Calu3 (cell line): ENCODE measurements around the gene RAB5B. TPM values are rescaled to one million over a fixed set of nuclear protein-coding genes. Genes with fewer than 3 reads are reported as not detected.
A peak's percentile ranks its signal among the peaks of the same experiment; 100 is the strongest.

Experiments
- Bru-seq: library from RNA; stranded (reverse); fragments of 400-500 nt; gene quantifications from one replicate; lab custom pipeline; 2021; lab: Mats Ljungman, UMichigan
- BruChase-seq, 2 experiments: library from RNA; stranded (reverse); fragments of 400-500 nt; gene quantifications; one replicate each; lab custom pipeline; 2021; lab: Mats Ljungman, UMichigan
- BruUV-seq: library from RNA; stranded (reverse); fragments of 400-500 nt; replicated peaks from 2 replicates; lab custom pipeline; 2021; lab: Mats Ljungman, UMichigan
- CTCF ChIA-PET: fragments of 300-600 bp; sonication (Branson Sonifier 250); formaldehyde crosslinking; loops from one replicate; lab custom pipeline; 2022; ENCODE audit warnings: antibody characterized with exemption; lab: Charles Lee
- DNase-seq: peaks from one replicate; pipeline ENCODE4 v3.0.0; 2022
- H3K27ac Mint-ChIP-seq: one replicate; pipeline ENCODE4 v1.8.0; 2022; ENCODE audit warnings: mixed read lengths; ENCODE audit not compliant: unreplicated experiment
- H3K27me3 Mint-ChIP-seq: one replicate; pipeline ENCODE4 v1.8.0; 2022; ENCODE audit warnings: mixed read lengths; ENCODE audit not compliant: unreplicated experiment
- H3K36me3 Mint-ChIP-seq: one replicate; pipeline ENCODE4 v1.8.0; 2022; ENCODE audit warnings: mild to moderate bottlenecking, moderate library complexity, mixed read lengths; ENCODE audit not compliant: insufficient read depth, unreplicated experiment
- H3K4me1 Mint-ChIP-seq: one replicate; pipeline ENCODE4 v1.8.0; 2022; ENCODE audit warnings: mild to moderate bottlenecking, low read depth, mixed read lengths; ENCODE audit not compliant: unreplicated experiment
- H3K4me3 Mint-ChIP-seq: one replicate; pipeline ENCODE4 v1.8.0; 2022; ENCODE audit warnings: mild to moderate bottlenecking, low read depth, moderate library complexity, mixed read lengths; ENCODE audit not compliant: unreplicated experiment
- H3K9me3 Mint-ChIP-seq: one replicate; pipeline ENCODE4 v1.8.0; 2022; ENCODE audit warnings: low read depth, mixed read lengths; ENCODE audit not compliant: unreplicated experiment
- intact Hi-C: fragments of 100-400 bp; cut with micrococcal nuclease; formaldehyde crosslinking; loops from one replicate; pipeline ENCODE4 v1.10.0; 2022; ENCODE audit not compliant: unreplicated experiment
- long read RNA-seq: library from polyadenylated mRNA; stranded (forward); transcript quantifications from one replicate; pipeline ENCODE4 v2.0.0, GENCODE V29; 2022
- total RNA-seq: library from RNA; stranded (reverse); gene quantifications from 2 replicates; pipeline ENCODE4 v1.2.3, GENCODE V29; 2022
- TF ChIP-seq, protein P1 (sequence below): fragments of 200-600 bp; IDR thresholded peaks from one replicate; pipeline ENCODE4 v1.8.0; 2022; ENCODE audit warnings: antibody characterized with exemption; ENCODE audit not compliant: unreplicated experiment

RAB5B gene
- total RNA-seq (84.7 and 91.6 TPM in 2 replicates), Bru-seq, nascent RNA (percentile 79 among the genes with signal in this experiment), BruChase-seq, experiment 1, labeled RNA remaining after a 6-hour chase (percentile 94 among the genes with signal in this experiment), BruChase-seq, experiment 2, labeled RNA remaining after a 2-hour chase (percentile 87 among the genes with signal in this experiment)
- long read RNA-seq, full-length matches to known transcripts: 59 of 79 reads
- long read RNA-seq, partial matches to known transcripts: 4 of 79 reads
- long read RNA-seq, other reads (novel, unspliced or antisense): 16 of 79 reads

DNA sequence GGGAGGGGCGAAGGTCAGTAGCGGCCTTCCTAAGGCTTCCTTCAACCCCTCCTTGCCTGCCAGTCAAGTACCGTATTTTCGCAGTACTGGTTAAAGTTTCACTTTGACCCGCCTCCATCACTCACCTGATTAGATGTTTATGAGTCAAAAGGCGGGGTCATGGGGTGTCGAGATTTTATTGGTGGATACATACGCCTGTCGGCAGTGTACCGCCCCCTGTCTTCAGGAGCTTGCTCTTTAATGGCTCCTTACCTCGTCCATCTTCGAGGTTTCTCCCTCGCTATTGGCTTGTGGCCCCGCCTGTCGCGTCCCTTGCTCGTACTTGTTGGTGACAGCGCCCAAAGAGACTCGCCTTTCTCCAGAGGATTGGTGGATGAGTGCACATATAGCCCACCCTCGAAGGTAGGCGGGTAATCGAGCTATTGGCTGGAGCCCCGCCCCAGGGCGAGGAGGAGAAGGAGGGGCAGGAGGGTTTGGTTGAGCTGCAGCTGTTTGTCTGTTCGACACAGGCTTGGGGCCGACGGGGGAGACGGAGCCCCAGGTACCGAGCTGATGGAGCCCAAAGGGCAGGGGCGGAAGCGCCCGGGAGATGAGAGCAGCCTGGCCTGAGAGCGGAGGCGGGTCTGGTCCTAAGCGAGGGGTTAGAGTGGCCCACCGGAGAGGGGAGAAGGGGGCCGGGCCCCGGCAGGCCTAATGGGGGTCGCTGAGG lies at the start of gene RAB5B:
RAB5B (plus strand) TSS at position 480 of the 709 bp plus-strand sequence. CDS start 12,883 bp downstream, outside the sequence.
- peaks cover 16% of the 10 kb centered on the region for H3K36me3 Mint-ChIP-seq
- BruUV-seq: no TSS peak
- intact Hi-C loops: loop anchor here (2.0 kb wide), 1 partner anchor 47 kb away; the partner anchor contains the start of gene PYM1
- H3K4me1 Mint-ChIP-seq: peaks cover 15% of the 10 kb centered on the region
- H3K9me3 Mint-ChIP-seq: no peaks in the 10 kb centered on the region
- DNase-seq: peak; percentile 99
- H3K27ac Mint-ChIP-seq: no peak within 1 kb of the TSS
- H3K27me3 Mint-ChIP-seq: no peaks in the 10 kb centered on the region
- CTCF ChIA-PET: interaction anchor here (0.6 to 2.2 kb wide), 24 partner anchors 10 to 1616 kb away, joined by 3 to 25 read pairs (median 4); partner anchors contain the start of genes CD63, DGKA, ORMDL2 and PA2G4
- TF ChIP-seq, protein P1, sequence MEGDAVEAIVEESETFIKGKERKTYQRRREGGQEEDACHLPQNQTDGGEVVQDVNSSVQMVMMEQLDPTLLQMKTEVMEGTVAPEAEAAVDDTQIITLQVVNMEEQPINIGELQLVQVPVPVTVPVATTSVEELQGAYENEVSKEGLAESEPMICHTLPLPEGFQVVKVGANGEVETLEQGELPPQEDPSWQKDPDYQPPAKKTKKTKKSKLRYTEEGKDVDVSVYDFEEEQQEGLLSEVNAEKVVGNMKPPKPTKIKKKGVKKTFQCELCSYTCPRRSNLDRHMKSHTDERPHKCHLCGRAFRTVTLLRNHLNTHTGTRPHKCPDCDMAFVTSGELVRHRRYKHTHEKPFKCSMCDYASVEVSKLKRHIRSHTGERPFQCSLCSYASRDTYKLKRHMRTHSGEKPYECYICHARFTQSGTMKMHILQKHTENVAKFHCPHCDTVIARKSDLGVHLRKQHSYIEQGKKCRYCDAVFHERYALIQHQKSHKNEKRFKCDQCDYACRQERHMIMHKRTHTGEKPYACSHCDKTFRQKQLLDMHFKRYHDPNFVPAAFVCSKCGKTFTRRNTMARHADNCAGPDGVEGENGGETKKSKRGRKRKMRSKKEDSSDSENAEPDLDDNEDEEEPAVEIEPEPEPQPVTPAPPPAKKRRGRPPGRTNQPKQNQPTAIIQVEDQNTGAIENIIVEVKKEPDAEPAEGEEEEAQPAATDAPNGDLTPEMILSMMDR: peak; percentile 14
- no peak within 1 kb of the TSS for H3K4me3 Mint-ChIP-seq

GRCh38 chr12:55925371-55925770 lies 48.5 kb upstream of the RAB5B start:
- Mint-ChIP-seq H3K4me1 (peaks cover 22% of the 10 kb centered on the region), H3K27me3 (no peaks in the 10 kb centered on the region), H3K4me3 (peak overlapping the region; percentile 95), H3K9me3 (no peaks in the 10 kb centered on the region), H3K36me3 (peaks cover 50% of the 10 kb centered on the region), H3K27ac (peak overlapping the region; percentile 95)
- no TSS peak for BruUV-seq
- intact Hi-C loops: no loop called here
- TF ChIP-seq, protein P1: no peak
- CTCF ChIA-PET: interaction anchor here (0.5 to 0.7 kb wide), 3 partner anchors 155 to 513 kb away, joined by 3 to 4 read pairs (median 3); a partner anchor contains a TSS
- DNase-seq: no peak

DNA sequence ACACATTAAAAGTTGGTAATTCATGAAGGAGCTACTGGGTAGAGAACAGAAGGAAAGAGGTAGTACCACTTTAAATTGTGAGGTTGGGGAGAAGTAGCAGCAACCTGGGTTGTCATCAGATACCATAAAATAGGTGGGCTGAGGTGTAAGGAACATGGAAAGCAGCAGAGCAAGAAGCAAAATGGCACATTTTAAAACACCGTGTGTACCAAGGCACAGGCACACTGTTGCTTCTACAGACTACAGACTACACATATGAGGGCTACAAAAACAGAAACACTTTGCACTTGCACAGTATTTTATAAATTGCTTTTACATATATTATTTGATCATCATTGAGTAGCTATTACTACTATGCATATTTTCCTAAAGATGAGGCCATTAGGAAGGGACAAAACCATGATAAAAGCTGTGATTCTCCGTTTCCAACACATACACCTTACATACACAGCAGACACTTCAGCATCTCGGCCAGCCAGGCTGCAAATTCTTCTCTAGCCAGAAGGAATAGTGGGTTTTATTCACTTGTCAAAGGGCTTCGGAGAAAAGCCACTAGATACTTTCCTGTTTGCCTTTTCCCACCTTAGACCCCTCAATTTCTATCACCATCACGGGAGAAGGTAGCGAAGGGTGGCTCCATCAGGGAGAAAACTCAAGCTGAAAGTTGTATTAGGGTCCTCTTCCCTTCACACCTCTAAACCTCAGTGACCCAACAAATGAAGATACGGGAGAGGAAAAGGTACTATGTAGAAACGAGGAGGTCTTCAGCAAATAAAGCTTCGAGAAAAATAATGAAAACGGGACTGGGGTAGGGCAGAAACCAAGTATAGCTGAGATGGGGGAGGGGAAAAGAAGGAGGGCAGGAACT lies 47.8 kb upstream of the RAB5B start:
- Mint-ChIP-seq H3K27ac (peak overlapping the region; percentile 95), H3K4me1 (peaks cover 29% of the 10 kb centered on the region), H3K27me3 (no peaks in the 10 kb centered on the region), H3K36me3 (peaks cover 52% of the 10 kb centered on the region), H3K4me3 (peak overlapping the region; percentile 95), H3K9me3 (no peaks in the 10 kb centered on the region)
- TF ChIP-seq, protein P1: no peak
- intact Hi-C loops: loop anchor here (2.0 kb wide), 2 partner anchors 47 to 97 kb away; partner anchors contain the start of gene DNAJC14
- CTCF ChIA-PET: interaction anchor here (0.5 to 1.4 kb wide), 10 partner anchors 36 to 728 kb away, joined by 3 to 11 read pairs (median 5); partner anchors contain the start of genes DNAJC14, ORMDL2 and SARNP
- no peak for DNase-seq
- TSS peak; percentile 54 for BruUV-seq
